D721Med (cell line): ENCODE data around the gene PITRM1.

Experiments
- DNase-seq: peaks from one replicate; pipeline ENCODE4 v3.0.0; 2011; ENCODE audit warnings: low spot score; ENCODE audit not compliant: insufficient read length
- FAIRE-seq: peaks from 2 replicates; lab custom pipeline; 2011; peaks lifted over from hg19 to GRCh38; lab: Jason Lieb, UNC
- CTCF ChIP-seq: IDR thresholded peaks from 2 replicates; pipeline ENCODE4 v1.5.1; 2012; ENCODE audit warnings: mild to moderate bottlenecking, control low read depth; ENCODE audit not compliant: insufficient read depth; ENCODE audit errors: missing control alignments

The PITRM1 gene

GRCh38 chr10:3151889-3152565 lies 20.6 kb downstream of the PITRM1 start:
- TF ChIP-seq CTCF = no peak
- DNase-seq (no peak), FAIRE-seq (no peak)

- no peak for FAIRE-seq
- TF ChIP-seq CTCF = no peak
Measured at GRCh38 chr10:3150961-3151360, 21.6 kb downstream of the PITRM1 start.

GRCh38 chr10:3150366-3150765 lies 22.2 kb downstream of the PITRM1 start:
- DNase-seq (no peak), FAIRE-seq (no peak)

More at GRCh38 chr10:3150961-3151360, 21.6 kb downstream of the PITRM1 start:
- no peak for DNase-seq

GRCh38 chr10:3149918-3150317 lies 22.7 kb downstream of the PITRM1 start:
- FAIRE-seq = no peak
- DNase-seq = no peak
- TF ChIP-seq CTCF = no peak

More at GRCh38 chr10:3150366-3150765, 22.2 kb downstream of the PITRM1 start:
- TF ChIP-seq CTCF = no peak

- DNase-seq (no peak), FAIRE-seq (no peak)
- TF ChIP-seq CTCF = no peak
Measured at GRCh38 chr10:3148994-3149393, 23.6 kb downstream of the PITRM1 start.

- TF ChIP-seq CTCF = no peak
- FAIRE-seq (no peak), DNase-seq (no peak)
Measured at GRCh38 chr10:3148041-3148440, 24.5 kb downstream of the PITRM1 start.

- no peak for FAIRE-seq
- DNase-seq = no peak
- no peak for TF ChIP-seq CTCF
Measured at GRCh38 chr10:3147117-3147820, 25.3 kb downstream of the PITRM1 start.
